OCI-LY3 (cell line): Measurements from ENCODE around the gene TCF7.

Experiments
- H2AFZ ChIP-seq: fragments of 200-600, 300-600 bp; shearing (Covaris generic); 2 replicates; pipeline ENCODE4 v1.6.0; 2014; ENCODE audit warnings: antibody characterized with exemption, low read depth, low read length
- H3K27ac ChIP-seq: fragments of 200-600, 300-600 bp; sonication (generic); 2 replicates; pipeline ENCODE4 v1.5.1; 2014; ENCODE audit warnings: mild to moderate bottlenecking, low read length, moderate library complexity, mixed read lengths
- H3K27me3 ChIP-seq: fragments of 200-600, 300-600 bp; sonication (generic); 2 replicates; pipeline ENCODE4 v1.6.1; 2014; ENCODE audit warnings: low read depth, low read length, mixed read lengths
- H3K36me3 ChIP-seq: fragments of 200-600, 300-600 bp; sonication (generic); replicated peaks from 2 replicates; pipeline ENCODE3; 2014; ENCODE audit warnings: low read depth, low read length, mixed read lengths
- H3K4me1 ChIP-seq: fragments of 300-600, 200-600 bp; sonication (generic); 2 replicates; pipeline ENCODE4 v1.6.1; 2014; ENCODE audit warnings: low read length, mixed read lengths
- H3K4me2 ChIP-seq: fragments of 200-600, 300-600 bp; sonication (generic); 2 replicates; pipeline ENCODE4 v1.6.1; 2014; ENCODE audit warnings: low read length, mixed read lengths
- H3K4me3 ChIP-seq: fragments of 300-600, 200-600 bp; sonication (generic); 2 replicates; pipeline ENCODE4 v1.5.1; 2014; ENCODE audit warnings: antibody characterized with exemption, mild to moderate bottlenecking, low read length, moderate library complexity
- H3K79me2 ChIP-seq: fragments of 300-600, 200-600 bp; shearing (Covaris generic); 2 replicates; pipeline ENCODE4 v1.6.1; 2014; ENCODE audit warnings: mild to moderate bottlenecking, low read length, mixed read lengths
- H3K9ac ChIP-seq: fragments of 300-600, 200-600 bp; shearing (Covaris generic); 2 replicates; pipeline ENCODE4 v1.6.0; 2014; ENCODE audit warnings: mild to moderate bottlenecking, low read length, moderate library complexity
- H3K9me3 ChIP-seq: fragments of 200-600, 300-600 bp; shearing (Covaris generic); 2 replicates; pipeline ENCODE4 v1.6.1; 2014; ENCODE audit warnings: low read length, mixed read lengths; ENCODE audit not compliant: insufficient read depth
- H4K20me1 ChIP-seq: fragments of 200-600, 300-600 bp; sonication (generic); 2 replicates; pipeline ENCODE4 v1.6.1; 2016; ENCODE audit warnings: low read length, mixed read lengths; ENCODE audit not compliant: insufficient read depth
- CTCF ChIP-seq: fragments of 200-600, 300-600 bp; sonication (generic); IDR thresholded peaks from 2 replicates; pipeline ENCODE4 v1.5.1; 2014; ENCODE audit warnings: antibody characterized with exemption, low read length, low read depth
- EZH2phosphoT487 ChIP-seq: fragments of 200-600 bp; shearing (Covaris generic); IDR thresholded peaks from 2 replicates; pipeline ENCODE4 v1.6.1; 2018; ENCODE audit warnings: antibody characterized with exemption, mixed run types, low read depth

Gene TCF7

GRCh38 chr5:134140530-134141201, 26.2 kb downstream of the TCF7 start:
- peaks cover 13% of the 10 kb centered on the region for H4K20me1 ChIP-seq

GRCh38 chr5:134141331-134142050, 27.0 kb downstream of the TCF7 start:
- Histone ChIP-seq H3K9ac (no peak overlapping the region), H3K27ac (no peak overlapping the region), H3K36me3 (peaks cover 28% of the 10 kb centered on the region), H3K4me1 (peaks cover 43% of the 10 kb centered on the region), H3K4me3 (no peak overlapping the region), H3K27me3 (no peaks in the 10 kb centered on the region), H3K4me2 (no peak overlapping the region), H3K9me3 (no peaks in the 10 kb centered on the region), H2AFZ (no peak overlapping the region), H3K79me2 (peaks cover 17% of the 10 kb centered on the region), H4K20me1 (peaks cover 14% of the 10 kb centered on the region)
- TF ChIP-seq CTCF (peak; percentile 27), EZH2phosphoT487 (no peak)

More at GRCh38 chr5:134140530-134141201, 26.2 kb downstream of the TCF7 start:
- Histone ChIP-seq H2AFZ (no peak overlapping the region), H3K27me3 (no peaks in the 10 kb centered on the region), H3K4me1 (peaks cover 43% of the 10 kb centered on the region), H3K27ac (no peak overlapping the region), H3K4me2 (no peak overlapping the region), H3K79me2 (peaks cover 17% of the 10 kb centered on the region), H3K9me3 (no peaks in the 10 kb centered on the region), H3K4me3 (no peak overlapping the region), H3K36me3 (peaks cover 31% of the 10 kb centered on the region), H3K9ac (no peak overlapping the region)
- peak; percentile 69 for TF ChIP-seq CTCF
- no peak for TF ChIP-seq EZH2phosphoT487

- no peaks in the 10 kb centered on the region for H3K27me3 ChIP-seq
- peaks cover 39% of the 10 kb centered on the region for H3K4me1 ChIP-seq
- peaks cover 24% of the 10 kb centered on the region for H3K36me3 ChIP-seq
- no peak overlapping the region for H3K4me2 ChIP-seq
- H2AFZ ChIP-seq: no peak overlapping the region
- TF ChIP-seq CTCF (no peak), EZH2phosphoT487 (no peak)
- no peak overlapping the region for H3K9ac ChIP-seq
- no peaks in the 10 kb centered on the region for H3K9me3 ChIP-seq
- no peak overlapping the region for H3K4me3 ChIP-seq
- H3K27ac ChIP-seq: no peak overlapping the region
- H4K20me1 ChIP-seq: peaks cover 14% of the 10 kb centered on the region
- H3K79me2 ChIP-seq: peaks cover 17% of the 10 kb centered on the region
Observed at GRCh38 chr5:134142052-134142451, 27.6 kb downstream of the TCF7 start.

- Histone ChIP-seq H4K20me1 (peaks cover 14% of the 10 kb centered on the region), H2AFZ (no peak overlapping the region), H3K27ac (no peak overlapping the region), H3K36me3 (peaks cover 24% of the 10 kb centered on the region), H3K79me2 (peaks cover 13% of the 10 kb centered on the region), H3K9ac (no peak overlapping the region), H3K4me3 (no peak overlapping the region), H3K9me3 (no peaks in the 10 kb centered on the region), H3K4me2 (no peak overlapping the region), H3K4me1 (peaks cover 32% of the 10 kb centered on the region), H3K27me3 (no peaks in the 10 kb centered on the region)
- no peak for TF ChIP-seq CTCF
- no peak for TF ChIP-seq EZH2phosphoT487
Observed at GRCh38 chr5:134142806-134143205, 28.3 kb downstream of the TCF7 start.
